Neural progenitor cell (in vitro differentiated cells): Measurements from ENCODE around the gene GBF1.

Experiments used
- EZH2 ChIP-seq: fragments of 200-600 bp; sonication (generic); IDR thresholded peaks from 2 replicates; pipeline ENCODE4 v1.6.1; 2017; ENCODE audit warnings: antibody characterized with exemption, mild to moderate bottlenecking, moderate library complexity
- TF ChIP-seq, protein P1 (sequence below): fragments of 200-600 bp; sonication (generic); IDR thresholded peaks from 2 replicates; pipeline ENCODE4 v1.5.1; 2017; ENCODE audit warnings: antibody characterized with exemption, mild to moderate bottlenecking

DNA sequence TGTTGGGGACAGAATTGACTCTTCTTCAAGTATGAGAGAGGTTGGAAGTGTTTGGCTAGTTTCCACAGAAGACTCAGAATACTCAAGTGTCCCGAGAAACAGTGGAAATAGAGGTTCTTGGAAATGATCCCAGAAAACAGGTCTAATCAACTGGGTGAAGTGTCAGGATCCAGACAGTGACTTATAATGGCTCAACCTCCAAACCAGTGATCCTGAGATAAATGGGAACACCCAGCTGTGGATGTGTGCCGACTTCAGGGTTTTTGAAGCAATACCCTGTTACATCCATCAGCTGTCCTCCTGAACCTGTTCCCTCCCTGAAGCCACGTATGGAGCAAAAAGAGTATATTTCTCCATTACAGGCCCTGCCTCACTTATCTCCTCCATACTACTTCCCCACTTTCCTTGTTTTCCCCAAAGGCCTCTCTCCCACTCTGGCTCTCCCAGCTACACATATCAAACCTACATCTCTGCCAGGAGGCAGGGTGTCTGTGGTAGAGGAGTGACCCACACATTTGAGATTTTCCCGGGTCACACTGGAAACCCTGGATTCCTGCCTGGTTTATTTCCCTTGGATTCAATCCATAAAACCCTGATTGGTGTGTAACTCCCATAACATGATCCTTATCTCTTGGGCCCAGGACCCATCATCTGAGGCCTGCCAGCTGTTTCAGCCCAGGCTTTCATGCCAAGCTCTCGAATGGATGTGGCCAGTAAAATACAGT lies 36.9 kb upstream of the GBF1 start:
- TF ChIP-seq EZH2 = no peak
- TF ChIP-seq, protein P1, sequence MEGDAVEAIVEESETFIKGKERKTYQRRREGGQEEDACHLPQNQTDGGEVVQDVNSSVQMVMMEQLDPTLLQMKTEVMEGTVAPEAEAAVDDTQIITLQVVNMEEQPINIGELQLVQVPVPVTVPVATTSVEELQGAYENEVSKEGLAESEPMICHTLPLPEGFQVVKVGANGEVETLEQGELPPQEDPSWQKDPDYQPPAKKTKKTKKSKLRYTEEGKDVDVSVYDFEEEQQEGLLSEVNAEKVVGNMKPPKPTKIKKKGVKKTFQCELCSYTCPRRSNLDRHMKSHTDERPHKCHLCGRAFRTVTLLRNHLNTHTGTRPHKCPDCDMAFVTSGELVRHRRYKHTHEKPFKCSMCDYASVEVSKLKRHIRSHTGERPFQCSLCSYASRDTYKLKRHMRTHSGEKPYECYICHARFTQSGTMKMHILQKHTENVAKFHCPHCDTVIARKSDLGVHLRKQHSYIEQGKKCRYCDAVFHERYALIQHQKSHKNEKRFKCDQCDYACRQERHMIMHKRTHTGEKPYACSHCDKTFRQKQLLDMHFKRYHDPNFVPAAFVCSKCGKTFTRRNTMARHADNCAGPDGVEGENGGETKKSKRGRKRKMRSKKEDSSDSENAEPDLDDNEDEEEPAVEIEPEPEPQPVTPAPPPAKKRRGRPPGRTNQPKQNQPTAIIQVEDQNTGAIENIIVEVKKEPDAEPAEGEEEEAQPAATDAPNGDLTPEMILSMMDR = no peak
